Pancreas (tissue), 10 donors: ENCODE results near the gene JPH2. TPM values are rescaled to one million over a fixed set of nuclear protein-coding genes. Genes with fewer than 3 reads are reported as not detected.

ENCODE experiments used
- ATAC-seq, 4 donors: fragments of 200-7000 bp; cut with Tn5 transposase; one replicate each; pipeline versions ENCODE4 v1.8.0 to v1.9.1; 2020; ENCODE audit warnings: mild to moderate bottlenecking in 4 of 4, moderate library complexity in 4 of 4
- DNase-seq, 6 donors: peaks; one replicate each; pipeline ENCODE4 v3.0.0-alpha.2; 2020
- FAIRE-seq: peaks from 2 replicates; lab custom pipeline; 2012; peaks lifted over from hg19 to GRCh38; lab: Jason Lieb, UNC
- H3K27ac ChIP-seq, 4 donors: fragments of 200-600 bp; sonication (generic); 1 replicate in 3 of 4; 2 replicates in 1 of 4; pipeline versions ENCODE4 v1.5.0 to v1.8.0; 2020
- H3K27me3 ChIP-seq, 4 donors: fragments of 200-600 bp; one replicate each; pipeline ENCODE4 v1.8.0; 2021
- H3K36me3 ChIP-seq, 3 donors: fragments of 200-600 bp; sonication (generic) in 1 of 3; one replicate each; pipeline versions ENCODE4 v1.5.0 to v1.8.0; 2020 to 2021
- H3K4me1 ChIP-seq, 3 donors: fragments of 200-600 bp; one replicate each; pipeline ENCODE4 v1.8.0; 2021
- H3K4me3 ChIP-seq, 4 donors: fragments of 200-600 bp; sonication (generic) in 2 of 4; one replicate each; pipeline versions ENCODE4 v1.5.0 to v1.8.0; 2020 to 2021
- H3K9me3 ChIP-seq, 4 donors: fragments of 200-600 bp; one replicate each; pipeline ENCODE4 v1.8.0; 2021
- CTCF ChIP-seq, 4 donors: fragments of 200-600 bp; sonication (generic) in 3 of 4; IDR thresholded peaks; one replicate each; pipeline versions ENCODE4 v1.5.0 to v1.8.0; 2021; ENCODE audit warnings: antibody characterized with exemption in 4 of 4
- WGBS, 2 donors: extraction: QIAGEN DNeasy Blood & Tissue Kit; methylation state at CpG; one replicate each; pipeline ENCODE4 v1.1.7; 2013; 5-methylcytosine and 5-hydroxymethylcytosine counted together
- intact Hi-C, 3 donors: fragments of 100-400 bp; cut with DNase I; formaldehyde crosslinking; loops; one replicate each; pipeline versions ENCODE4 v1.11.1 to v1.14.2; 2022
- polyA plus RNA-seq, 2 donors: library from polyadenylated mRNA; stranded (reverse); fragments of 200-250 nt; gene quantifications; one replicate each; pipeline ENCODE4 v1.2.3, GENCODE V29; 2013
- total RNA-seq, 6 donors: library from RNA; stranded (reverse); fragmentation: NEBNext Ultra II Directional in 4 of 6; extraction: Animal tissue kit (Norgen Biotek cat#: 25700) in 4 of 6; gene quantifications; one replicate each; pipeline versions ENCODE4 v1.2.1 to v1.2.4, GENCODE V29; 2021 to 2023
- donor health status: healthy with polysubstance abuse.
- donor health status: DM: no; HTN: no; CAD: no; lungs with moderate emphysema.
- donor health status: DM: no; HTN: no; CAD: no.
- donor health status: control.
- donor health status: control.
- donor health status: Bipolar disorder and iron deficiency.
- donor health status: DM: yes; HTN: yes; CAD: no.
- donor health status: DM: no; HTN: no; CAD: no.
- donor health status: DM: no; HTN: no; CAD: no.
- donor health status: DM: yes; HTN: yes; CAD: no.

JPH2 gene
- total and polyA plus RNA-seq, 8 donors, result 0.09 to 1.1 (median 0.30) TPM

GRCh38 chr20:44223721-44224120 lies 36.7 kb upstream of the JPH2 start:
- H3K4me1 ChIP-seq, result no peaks in the 10 kb centered on the region
- no peak for TF ChIP-seq CTCF (IDR thresholded peaks at IDR 0.05)
- ATAC-seq, result no peak
- no peaks in the 10 kb centered on the region for H3K36me3 ChIP-seq
- no peak for DNase-seq
- 77 to 86% methylated on average over 5 of the region's 5 CpGs for WGBS, 2 donors
- no peaks in the 10 kb centered on the region for H3K9me3 ChIP-seq
- no peaks in the 10 kb centered on the region for H3K27me3 ChIP-seq
- intact Hi-C loops, result loop anchor here in 1 of 3 donors (10.0 kb wide), 1 partner anchor 241 kb away; no protein-coding TSS in a partner anchor
- H3K4me3 ChIP-seq, result no peak overlapping the region
- FAIRE-seq, result no peak
- H3K27ac ChIP-seq, result no peak overlapping the region

GRCh38 chr20:44222633-44223368 lies 35.8 kb upstream of the JPH2 start:
- FAIRE-seq, result no peak
- intact Hi-C loops, result loop anchor here in 1 of 3 donors (10.0 kb wide), 1 partner anchor 242 kb away; no protein-coding TSS in a partner anchor
- no peak for ATAC-seq
- TF ChIP-seq CTCF (IDR thresholded peaks at IDR 0.05), result no peak
- H3K36me3 ChIP-seq, result no peaks in the 10 kb centered on the region
- H3K4me1 ChIP-seq, result no peaks in the 10 kb centered on the region
- H3K27ac ChIP-seq, result no peak overlapping the region
- no peaks in the 10 kb centered on the region for H3K9me3 ChIP-seq
- H3K4me3 ChIP-seq, result no peak overlapping the region
- WGBS, 2 donors, result 66 to 72% methylated on average over 7 of the region's 7 CpGs
- DNase-seq, result no peak
- no peaks in the 10 kb centered on the region for H3K27me3 ChIP-seq

- no peaks in the 10 kb centered on the region for H3K9me3 ChIP-seq
- intact Hi-C loops, result loop anchor here in 1 of 3 donors (10.0 kb wide), 1 partner anchor 243 kb away; no protein-coding TSS in a partner anchor
- no peak for DNase-seq
- no peak for ATAC-seq
- FAIRE-seq, result no peak
- H3K4me1 ChIP-seq, result no peaks in the 10 kb centered on the region
- no peaks in the 10 kb centered on the region for H3K27me3 ChIP-seq
- no peak for TF ChIP-seq CTCF (IDR thresholded peaks at IDR 0.05)
- 96% methylated on average over 5 of the region's 5 CpGs for WGBS, 2 donors
- no peaks in the 10 kb centered on the region for H3K36me3 ChIP-seq
- H3K27ac ChIP-seq, result no peak overlapping the region
- H3K4me3 ChIP-seq, result no peak overlapping the region
Observed at GRCh38 chr20:44222027-44222426, 35.0 kb upstream of the JPH2 start.

- Histone ChIP-seq H3K27ac (no peak overlapping the region), H3K36me3 (no peaks in the 10 kb centered on the region), H3K27me3 (no peaks in the 10 kb centered on the region), H3K4me1 (no peaks in the 10 kb centered on the region), H3K9me3 (no peaks in the 10 kb centered on the region), H3K4me3 (no peak overlapping the region)
- no peak for TF ChIP-seq CTCF (IDR thresholded peaks at IDR 0.05)
- intact Hi-C loops, result loop anchor here in 1 of 3 donors (10.0 kb wide), 1 partner anchor 243 kb away; no protein-coding TSS in a partner anchor
- 88 to 93% methylated on average over 3 of the region's 3 CpGs for WGBS, 2 donors
- DNase-seq, result no peak
- ATAC-seq, result no peak
- no peak for FAIRE-seq
Observed at GRCh38 chr20:44221368-44221954, 34.5 kb upstream of the JPH2 start.
